ENCODE data around the gene GABPA.

GRCh38 chr21:25708467-25709065 lies 26.2 kb upstream of the GABPA start:
- TF ChIP-seq CTCF (IDR thresholded peaks at IDR 0.05; ENCODE audit: low read depth, low read length, missing input control) (peak; percentile 63), RAD21 (IDR thresholded peaks at IDR 0.05) (peak; percentile 67 to 74), TAF1 (conservative IDR thresholded peaks at IDR 0.05) (no peak), GABPA (IDR thresholded peaks at IDR 0.05 in 1 of 2, conservative IDR thresholded peaks at IDR 0.05 in 1 of 2) (no peak), REST (IDR thresholded peaks at IDR 0.05) (no peak), YY1 (IDR thresholded peaks at IDR 0.05) (no peak), JUND (IDR thresholded peaks at IDR 0.05) (no peak), NR2F2 (IDR thresholded peaks at IDR 0.05) (no peak), RXRA (IDR thresholded peaks at IDR 0.05) (no peak), ZBTB33 (IDR thresholded peaks at IDR 0.05) (no peak)

All from liver (tissue), 3 donors.